Gastrocnemius medialis (tissue), 4 donors: ENCODE measurements around the gene MACROD2. TPM values are rescaled to one million over a fixed set of nuclear protein-coding genes. Genes with fewer than 3 reads are reported as not detected.
"Not testable (repeated sequence)": the region's sequence is repeated elsewhere in the genome, so short reads cannot be mapped to it uniquely, and the experiment has no call there.

Experiments used
- ATAC-seq, 2 donors: fragments of 150-250 bp; one replicate each; pipeline ENCODE4 v1.9.1; 2016
- DNase-seq, 2 donors: peaks; one replicate each; pipeline ENCODE4 v3.0.0-alpha.2; 2019
- H3K27ac ChIP-seq, 4 donors: fragments of 200-600 bp; sonication (generic); 1 replicate in 1 of 4; 2 replicates in 3 of 4; pipeline ENCODE4 v1.5.1; 2016 to 2018; ENCODE audit warnings: mild to moderate bottlenecking in 2 of 4, moderate library complexity in 1 of 4
- H3K27me3 ChIP-seq, 3 donors: fragments of 200-600 bp; sonication (generic) in 2 of 3; 1 replicate in 1 of 3; 2 replicates in 2 of 3; pipeline versions ENCODE4 v1.5.1 to v1.6.0; 2016 to 2019; ENCODE audit warnings: mild to moderate bottlenecking in 1 of 3, moderate library complexity in 1 of 3
- H3K36me3 ChIP-seq, 2 donors: fragments of 200-600 bp; sonication (generic) in 1 of 2; one replicate each; pipeline ENCODE4 v1.5.1; 2017 to 2018
- H3K4me1 ChIP-seq, 2 donors: fragments of 200-600 bp; sonication (generic) in 1 of 2; one replicate each; pipeline ENCODE4 v1.5.1; 2016 to 2017; ENCODE audit warnings: mild to moderate bottlenecking in 2 of 2
- H3K4me3 ChIP-seq, 4 donors: fragments of 200-600 bp; sonication (generic) in 3 of 4; 1 replicate in 1 of 4; 2 replicates in 3 of 4; pipeline ENCODE4 v1.5.1; 2016 to 2019; ENCODE audit warnings: mild to moderate bottlenecking in 2 of 4
- H3K9me3 ChIP-seq, 3 donors: fragments of 200-600 bp; sonication (generic) in 2 of 3; 1 replicate in 1 of 3; 2 replicates in 2 of 3; pipeline ENCODE4 v1.5.1; 2016 to 2019
- POLR2A ChIP-seq, 2 donors: fragments of 450-650 bp; IDR thresholded peaks; one replicate each; pipeline ENCODE4 v1.6.1; 2017; ENCODE audit warnings: antibody characterized with exemption in 2 of 2, mild to moderate bottlenecking in 2 of 2, moderate library complexity in 2 of 2
- in situ Hi-C, 4 donors: fragments of 200-750 bp; cut with MboI; loops; one replicate each; pipeline versions ENCODE4 v1.15.0 to v1.8.0; 2017; ENCODE audit warnings: low sequenced_read_pairs in 4 of 4
- intact Hi-C: fragments of 100-400 bp; cut with DNase I; formaldehyde crosslinking; loops from one replicate; pipeline ENCODE4 v1.15.1; 2023; ENCODE audit warnings: low total_unique reads
- total RNA-seq, 4 donors: library from RNA; depleted of rRNA; stranded (reverse); fragments of >200 nt; gene quantifications; one replicate each; pipeline versions ENCODE4 v1.1.0 to v1.2.3, GENCODE V29; 2016
- TF ChIP-seq, protein P1 (sequence below), 5 experiments: fragments of 450-650 bp in 3 of 5; fragments of 200-600 bp in 2 of 5; sonication (generic) in 2 of 5; IDR thresholded peaks in 4 of 5; conservative IDR thresholded peaks in 1 of 5; 1 replicate in 4 of 5; 2 replicates in 1 of 5; pipeline ENCODE4 v1.5.1; 2016 to 2019; ENCODE audit warnings: antibody characterized with exemption in 5 of 5, mild to moderate bottlenecking in 3 of 5, moderate library complexity in 3 of 5

Gene MACROD2
- total RNA-seq, 4 donors from 2014 or later, result 1.8 to 10.2 (median 3.6) TPM

DNA sequence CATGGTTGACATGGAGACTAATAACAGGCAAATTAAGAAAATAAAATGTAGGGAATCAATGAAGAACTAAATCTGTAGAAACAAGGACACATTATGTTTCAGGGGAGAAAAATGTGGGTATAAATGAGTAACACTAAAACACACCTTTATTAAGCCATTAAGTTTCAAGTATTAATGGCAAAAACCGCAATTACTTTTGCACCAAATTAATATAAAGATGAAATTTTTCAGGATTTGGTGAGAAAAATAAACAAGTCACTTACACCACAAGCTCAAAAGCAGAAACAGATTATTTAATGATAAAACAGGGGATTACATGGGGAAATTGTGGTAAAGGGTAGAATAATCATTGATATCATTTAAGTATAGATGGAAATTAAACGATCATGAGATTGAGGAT lies 1135.9 kb downstream of the MACROD2 start:
- no peak for ATAC-seq
- Histone ChIP-seq H3K4me1 (no peaks in the 10 kb centered on the region), H3K4me3 (no peak overlapping the region), H3K36me3 (no peaks in the 10 kb centered on the region), H3K27ac (no peak overlapping the region), H3K27me3 (no peaks in the 10 kb centered on the region), H3K9me3 (no peaks in the 10 kb centered on the region)
- intact Hi-C loops, result no loop called here
- no peak for TF ChIP-seq POLR2A (IDR thresholded peaks at IDR 0.05)
- in situ Hi-C loops, result no loop called here
- DNase-seq, result no peak

DNA sequence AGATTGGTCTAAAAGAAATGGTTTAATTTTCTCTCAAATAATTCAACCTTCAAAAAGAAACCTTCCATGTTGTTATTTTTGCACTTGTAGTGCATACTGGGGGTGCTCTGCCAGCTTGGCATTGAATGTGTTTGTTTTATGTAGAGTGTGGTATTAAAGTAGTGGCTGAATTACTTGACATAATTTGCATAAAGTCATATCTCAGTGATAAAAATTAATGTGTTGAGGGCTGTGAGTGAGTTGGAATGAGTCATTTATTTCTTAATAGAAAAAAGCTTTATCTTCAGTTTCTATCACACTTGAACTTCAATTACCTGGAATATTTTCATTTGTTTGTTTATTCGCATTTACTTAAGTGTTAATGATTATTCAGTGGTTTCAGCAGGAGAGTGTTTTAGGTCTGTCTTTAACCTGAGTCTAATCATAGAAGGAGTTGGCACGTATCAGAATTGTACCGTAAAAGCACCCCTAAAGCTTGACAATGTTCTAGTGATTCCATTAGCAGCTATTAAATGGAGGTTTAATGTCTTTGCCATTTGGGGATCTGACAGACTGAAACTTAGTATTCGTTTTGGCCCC lies 1143.3 kb downstream of the MACROD2 start:
- H3K4me1 ChIP-seq, result no peaks in the 10 kb centered on the region
- no peaks in the 10 kb centered on the region for H3K27me3 ChIP-seq
- DNase-seq, result no peak
- H3K27ac ChIP-seq, result no peak overlapping the region
- no peak for ATAC-seq
- no peaks in the 10 kb centered on the region for H3K36me3 ChIP-seq
- in situ Hi-C loops (no loop called here), intact Hi-C loops (no loop called here)
- TF ChIP-seq, protein P1, sequence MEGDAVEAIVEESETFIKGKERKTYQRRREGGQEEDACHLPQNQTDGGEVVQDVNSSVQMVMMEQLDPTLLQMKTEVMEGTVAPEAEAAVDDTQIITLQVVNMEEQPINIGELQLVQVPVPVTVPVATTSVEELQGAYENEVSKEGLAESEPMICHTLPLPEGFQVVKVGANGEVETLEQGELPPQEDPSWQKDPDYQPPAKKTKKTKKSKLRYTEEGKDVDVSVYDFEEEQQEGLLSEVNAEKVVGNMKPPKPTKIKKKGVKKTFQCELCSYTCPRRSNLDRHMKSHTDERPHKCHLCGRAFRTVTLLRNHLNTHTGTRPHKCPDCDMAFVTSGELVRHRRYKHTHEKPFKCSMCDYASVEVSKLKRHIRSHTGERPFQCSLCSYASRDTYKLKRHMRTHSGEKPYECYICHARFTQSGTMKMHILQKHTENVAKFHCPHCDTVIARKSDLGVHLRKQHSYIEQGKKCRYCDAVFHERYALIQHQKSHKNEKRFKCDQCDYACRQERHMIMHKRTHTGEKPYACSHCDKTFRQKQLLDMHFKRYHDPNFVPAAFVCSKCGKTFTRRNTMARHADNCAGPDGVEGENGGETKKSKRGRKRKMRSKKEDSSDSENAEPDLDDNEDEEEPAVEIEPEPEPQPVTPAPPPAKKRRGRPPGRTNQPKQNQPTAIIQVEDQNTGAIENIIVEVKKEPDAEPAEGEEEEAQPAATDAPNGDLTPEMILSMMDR (IDR thresholded peaks at IDR 0.05 in 4 of 5, conservative IDR thresholded peaks at IDR 0.05 in 1 of 5), result no peak
- TF ChIP-seq POLR2A (IDR thresholded peaks at IDR 0.05), result no peak
- no peak overlapping the region for H3K4me3 ChIP-seq
- H3K9me3 ChIP-seq, result no peaks in the 10 kb centered on the region

DNA sequence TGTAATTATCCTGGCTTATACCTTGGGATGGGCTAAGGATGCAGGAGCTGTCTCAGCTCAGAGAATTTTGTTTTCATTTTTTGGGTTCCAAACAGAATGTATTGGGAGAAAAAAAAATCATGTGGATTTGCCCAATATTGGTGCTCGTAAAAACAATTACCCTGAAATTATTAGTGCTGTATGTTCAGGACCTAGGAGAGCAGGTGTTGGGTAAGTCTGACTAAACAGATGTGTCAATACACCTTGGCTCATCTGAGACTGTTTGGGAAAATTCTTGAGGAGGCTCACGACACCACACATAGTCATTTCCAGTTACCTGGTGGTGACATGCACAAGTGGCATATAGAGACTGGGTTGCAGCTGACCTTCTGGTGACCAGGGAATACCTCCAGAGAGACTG lies 1144.2 kb downstream of the MACROD2 start:
- in situ Hi-C loops (no loop called here), intact Hi-C loops (no loop called here)
- no peak overlapping the region for H3K4me3 ChIP-seq
- no peaks in the 10 kb centered on the region for H3K27me3 ChIP-seq
- H3K36me3 ChIP-seq, result no peaks in the 10 kb centered on the region
- no peak for ATAC-seq
- no peak for TF ChIP-seq POLR2A (IDR thresholded peaks at IDR 0.05)
- TF ChIP-seq, protein P1 (IDR thresholded peaks at IDR 0.05 in 4 of 5, conservative IDR thresholded peaks at IDR 0.05 in 1 of 5), result no peak
- peaks cover 0 to under 1% of the 10 kb centered on the region in 2 donors for H3K4me1 ChIP-seq
- H3K27ac ChIP-seq, result no peak overlapping the region
- no peaks in the 10 kb centered on the region for H3K9me3 ChIP-seq
- DNase-seq, result no peak

DNA sequence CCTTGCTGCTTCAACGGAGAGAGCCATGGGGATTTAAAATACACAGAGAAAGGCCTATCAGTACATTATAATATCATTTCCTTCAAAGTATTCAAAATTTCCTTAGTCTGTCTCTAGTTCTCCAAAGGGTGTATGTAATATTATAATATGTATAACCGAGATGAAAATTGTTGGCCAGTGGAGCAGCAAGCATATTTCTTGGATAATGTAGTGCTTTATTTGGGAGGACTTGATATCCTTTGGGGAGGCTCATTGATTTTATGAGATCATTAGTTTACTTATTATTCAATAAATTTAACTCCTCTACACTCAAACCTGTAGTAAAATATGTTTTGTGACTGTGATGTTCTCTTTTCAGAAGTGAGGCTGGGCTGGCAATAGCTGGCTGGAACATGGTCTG lies 1145.0 kb downstream of the MACROD2 start:
- Histone ChIP-seq H3K27ac (no peak overlapping the region), H3K36me3 (no peaks in the 10 kb centered on the region), H3K4me1 (peaks cover 4 to 5% of the 10 kb centered on the region in 2 donors), H3K27me3 (no peaks in the 10 kb centered on the region), H3K9me3 (no peaks in the 10 kb centered on the region), H3K4me3 (no peak overlapping the region)
- DNase-seq, result no peak
- ATAC-seq, result no peak
- no peak for TF ChIP-seq POLR2A (IDR thresholded peaks at IDR 0.05)
- TF ChIP-seq, protein P1 (IDR thresholded peaks at IDR 0.05 in 4 of 5, conservative IDR thresholded peaks at IDR 0.05 in 1 of 5), result no peak
- intact Hi-C loops (no loop called here), in situ Hi-C loops (no loop called here)

DNA sequence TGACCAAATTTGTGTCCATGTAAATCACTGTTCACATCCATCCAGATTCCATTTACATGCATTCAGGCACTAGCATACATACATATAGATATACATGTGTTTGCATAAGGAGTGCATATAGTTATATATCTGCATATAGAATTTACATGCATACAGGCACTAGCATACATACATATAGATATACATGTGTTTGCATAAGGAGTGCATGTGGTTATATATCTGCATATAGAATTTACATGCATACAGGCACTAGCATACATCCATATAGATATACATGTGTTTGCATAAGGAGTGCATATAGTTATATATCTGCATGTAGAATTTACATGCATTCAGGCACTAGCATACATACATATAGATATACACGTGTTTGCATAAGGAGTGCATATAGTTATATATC lies 1145.6 kb downstream of the MACROD2 start:
- H3K4me3 ChIP-seq, in situ Hi-C loops, H3K27me3 ChIP-seq, H3K4me1 ChIP-seq, ATAC-seq, H3K9me3 ChIP-seq, H3K36me3 ChIP-seq, H3K27ac ChIP-seq, DNase-seq, intact Hi-C loops: not testable (repeated sequence)

DNA sequence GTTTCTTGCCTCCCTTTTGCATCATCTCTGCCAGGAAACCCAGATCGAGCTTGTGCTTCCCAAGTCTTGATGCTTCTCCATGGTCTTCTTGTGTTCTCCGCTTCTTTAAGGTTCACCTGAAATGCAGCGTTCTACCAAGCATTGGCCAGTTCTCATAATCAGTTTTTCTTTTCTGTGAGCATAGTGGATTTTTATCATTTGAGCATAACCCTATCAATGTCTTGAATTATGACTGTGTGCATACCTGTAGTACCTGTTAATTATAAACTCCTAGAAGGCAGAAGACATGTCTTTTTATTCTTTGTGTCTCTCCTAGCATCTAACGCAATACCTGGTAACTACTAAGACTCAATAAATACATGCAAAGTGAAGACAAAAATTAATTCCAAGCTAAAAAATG lies 1146.5 kb downstream of the MACROD2 start:
- in situ Hi-C loops (no loop called here), intact Hi-C loops (no loop called here)
- no peaks in the 10 kb centered on the region for H3K36me3 ChIP-seq
- no peak overlapping the region for H3K27ac ChIP-seq
- ATAC-seq, result no peak
- H3K4me1 ChIP-seq, result peaks cover 4 to 5% of the 10 kb centered on the region in 2 donors
- no peak overlapping the region for H3K4me3 ChIP-seq
- no peak for DNase-seq
- TF ChIP-seq POLR2A (IDR thresholded peaks at IDR 0.05), result no peak
- TF ChIP-seq, protein P1 (IDR thresholded peaks at IDR 0.05 in 4 of 5, conservative IDR thresholded peaks at IDR 0.05 in 1 of 5), result no peak
- no peaks in the 10 kb centered on the region for H3K27me3 ChIP-seq
- no peaks in the 10 kb centered on the region for H3K9me3 ChIP-seq
